ENCODE measurements around the gene ADGRV1.

Gene ADGRV1

GRCh38 chr5:91145333-91145620 lies 586.7 kb downstream of the ADGRV1 start:
- no peak for DNase-seq

- no peak for DNase-seq
These were observed 587.6 kb downstream of the ADGRV1 start for GRCh38 chr5:91146230-91146629.

GRCh38 chr5:91146905-91147600 lies 588.5 kb downstream of the ADGRV1 start:
- no peak for DNase-seq

- DNase-seq: no peak
These were observed 591.6 kb downstream of the ADGRV1 start for GRCh38 chr5:91150234-91150633.

- DNase-seq: no peak
These were observed 592.0 kb downstream of the ADGRV1 start for GRCh38 chr5:91150636-91151035.

- peak; percentile 91 for DNase-seq
These were observed 593.4 kb downstream of the ADGRV1 start for GRCh38 chr5:91151947-91152346.

- DNase-seq: no peak
These were observed 595.7 kb downstream of the ADGRV1 start for GRCh38 chr5:91154338-91154737.

- DNase-seq: no peak
These were observed 596.7 kb downstream of the ADGRV1 start for GRCh38 chr5:91155274-91155673.

GRCh38 chr5:91156242-91156641 lies 597.6 kb downstream of the ADGRV1 start:
- DNase-seq: no peak

GRCh38 chr5:91158011-91158410 lies 599.4 kb downstream of the ADGRV1 start:
- DNase-seq: no peak

GRCh38 chr5:91159647-91160046 lies 601.0 kb downstream of the ADGRV1 start:
- DNase-seq: no peak

- DNase-seq: no peak
These were observed 602.2 kb downstream of the ADGRV1 start for GRCh38 chr5:91160714-91161285.

GRCh38 chr5:91162534-91163381 lies 604.2 kb downstream of the ADGRV1 start:
- DNase-seq: peak; percentile 84

- no peak for DNase-seq
These were observed 605.8 kb downstream of the ADGRV1 start for GRCh38 chr5:91164424-91164823.

GRCh38 chr5:91166059-91166807 lies 607.6 kb downstream of the ADGRV1 start:
- DNase-seq: peak; percentile 61

- no peak for DNase-seq
These were observed 610.3 kb downstream of the ADGRV1 start for GRCh38 chr5:91168859-91169258.

- peak; percentile 44 for DNase-seq
These were observed 611.7 kb downstream of the ADGRV1 start for GRCh38 chr5:91170266-91170665.

- DNase-seq: no peak
These were observed 612.7 kb downstream of the ADGRV1 start for GRCh38 chr5:91171322-91171721.

GRCh38 chr5:91174396-91174795 lies 615.8 kb downstream of the ADGRV1 start:
- no peak for DNase-seq

- DNase-seq: no peak
These were observed 617.1 kb downstream of the ADGRV1 start for GRCh38 chr5:91175708-91176107.

GRCh38 chr5:91176288-91177016 lies 617.9 kb downstream of the ADGRV1 start:
- DNase-seq: peak; percentile 32

- no peak for DNase-seq
These were observed 618.5 kb downstream of the ADGRV1 start for GRCh38 chr5:91177085-91177484.

- DNase-seq: no peak
These were observed 619.0 kb downstream of the ADGRV1 start for GRCh38 chr5:91177639-91178038.

Measured in fibroblast of upper back skin (primary cell).